Skeletal muscle tissue (tissue), 4 donors: ENCODE measurements around the gene ELF1. TPM values are rescaled to one million over a fixed set of nuclear protein-coding genes. Genes with fewer than 3 reads are reported as not detected.

ENCODE experiments used
- H3K27ac ChIP-seq: one replicate; pipeline ENCODE4 v1.7.0; 2013; ENCODE audit warnings: mild to moderate bottlenecking, low read depth, low read length, inconsistent platforms
- H3K27me3 ChIP-seq, 3 donors: one replicate each; pipeline ENCODE4 v1.7.0; 2013; ENCODE audit warnings: low read length in 3 of 3; ENCODE audit not compliant: control insufficient read depth in 3 of 3, insufficient read depth in 3 of 3
- H3K36me3 ChIP-seq, 3 donors: one replicate each; pipeline ENCODE4 v1.7.0; 2013; ENCODE audit warnings: low read length in 3 of 3; ENCODE audit not compliant: control insufficient read depth in 3 of 3, insufficient read depth in 3 of 3
- H3K4me1 ChIP-seq, 3 donors: one replicate each; pipeline ENCODE4 v1.7.0; 2013; ENCODE audit warnings: low read length in 3 of 3, mild to moderate bottlenecking in 3 of 3; ENCODE audit not compliant: control insufficient read depth in 3 of 3, insufficient read depth in 3 of 3
- H3K4me3 ChIP-seq, 3 donors: one replicate each; pipeline ENCODE4 v1.7.0; 2013; ENCODE audit warnings: low read length in 3 of 3
- H3K9ac ChIP-seq, 3 donors: one replicate each; pipeline ENCODE4 v1.7.0; 2013; ENCODE audit warnings: low read length in 3 of 3, mild to moderate bottlenecking in 3 of 3, moderate library complexity in 2 of 3, low read depth in 1 of 3
- H3K9me3 ChIP-seq, 3 donors: one replicate each; pipeline ENCODE4 v1.7.0; 2013; ENCODE audit warnings: low read length in 3 of 3; ENCODE audit not compliant: control insufficient read depth in 3 of 3
- total RNA-seq: library from RNA; depleted of rRNA; stranded (reverse); fragments of >200 nt; gene quantifications from one replicate; pipeline ENCODE4 v1.2.3, GENCODE V29; 2014
- donor health status: Osteomylitis.

Gene ELF1
- total RNA-seq, 1 donor from 2014 or later, result 33.9 TPM

- H3K36me3 ChIP-seq, result peaks cover 0 to 3% (median 0%) of the 10 kb centered on the region in 3 donors
- no peak overlapping the region for H3K4me3 ChIP-seq
- no peaks in the 10 kb centered on the region for H3K9me3 ChIP-seq
- no peak overlapping the region for H3K27ac ChIP-seq
- H3K4me1 ChIP-seq, result peaks cover 3 to 16% (median 4%) of the 10 kb centered on the region in 3 donors
- H3K9ac ChIP-seq, result no peak overlapping the region
- H3K27me3 ChIP-seq, result no peaks in the 10 kb centered on the region
Measured at GRCh38 chr13:41026788-41027187, 7.7 kb upstream of the ELF1 start.

- no peaks in the 10 kb centered on the region for H3K27me3 ChIP-seq
- peaks cover 4 to 23% (median 7%) of the 10 kb centered on the region in 3 donors for H3K4me1 ChIP-seq
- no peak overlapping the region for H3K9ac ChIP-seq
- no peaks in the 10 kb centered on the region for H3K9me3 ChIP-seq
- peaks cover 0 to 3% (median 0%) of the 10 kb centered on the region in 3 donors for H3K36me3 ChIP-seq
- H3K4me3 ChIP-seq, result no peak overlapping the region
- H3K27ac ChIP-seq, result no peak overlapping the region
Measured at GRCh38 chr13:41025518-41025917, 6.4 kb upstream of the ELF1 start.

- Histone ChIP-seq H3K27me3 (no peaks in the 10 kb centered on the region), H3K4me3 (no peak overlapping the region), H3K9me3 (no peaks in the 10 kb centered on the region), H3K36me3 (no peaks in the 10 kb centered on the region), H3K9ac (no peak overlapping the region), H3K4me1 (peaks cover 7 to 14% (median 11%) of the 10 kb centered on the region in 3 donors), H3K27ac (no peak overlapping the region)
Measured at GRCh38 chr13:41019578-41020347, 647 bp upstream of the ELF1 start.

GRCh38 chr13:41018602-41018948 lies 541 bp downstream of the ELF1 start:
- peaks cover 7 to 14% (median 11%) of the 10 kb centered on the region in 3 donors for H3K4me1 ChIP-seq
- no peaks in the 10 kb centered on the region for H3K9me3 ChIP-seq
- no peaks in the 10 kb centered on the region for H3K36me3 ChIP-seq
- no peaks in the 10 kb centered on the region for H3K27me3 ChIP-seq
- H3K9ac ChIP-seq, result peak overlapping the region in 1 of 3 donors; percentile 60
- peak overlapping the region in 1 of 3 donors; percentile 60 for H3K4me3 ChIP-seq
- H3K27ac ChIP-seq, result peak overlapping the region; percentile 58

GRCh38 chr13:41017817-41018601 lies 1.1 kb downstream of the ELF1 start:
- H3K9me3 ChIP-seq, result no peaks in the 10 kb centered on the region
- H3K27me3 ChIP-seq, result no peaks in the 10 kb centered on the region
- peak overlapping the region; percentile 4 for H3K27ac ChIP-seq
- H3K9ac ChIP-seq, result no peak overlapping the region
- H3K36me3 ChIP-seq, result no peaks in the 10 kb centered on the region
- H3K4me1 ChIP-seq, result peaks cover 7 to 14% (median 11%) of the 10 kb centered on the region in 3 donors
- peak overlapping the region in 1 of 3 donors; percentile 14 for H3K4me3 ChIP-seq

GRCh38 chr13:41017159-41017558 lies 2.0 kb downstream of the ELF1 start:
- Histone ChIP-seq H3K36me3 (no peaks in the 10 kb centered on the region), H3K27ac (no peak overlapping the region), H3K9me3 (no peaks in the 10 kb centered on the region), H3K4me3 (no peak overlapping the region), H3K4me1 (peaks cover 7 to 14% (median 11%) of the 10 kb centered on the region in 3 donors), H3K9ac (no peak overlapping the region), H3K27me3 (no peaks in the 10 kb centered on the region)

- H3K27me3 ChIP-seq, result no peaks in the 10 kb centered on the region
- H3K27ac ChIP-seq, result no peak overlapping the region
- H3K4me1 ChIP-seq, result peaks cover 6 to 7% (median 7%) of the 10 kb centered on the region in 3 donors
- H3K36me3 ChIP-seq, result no peaks in the 10 kb centered on the region
- no peaks in the 10 kb centered on the region for H3K9me3 ChIP-seq
- no peak overlapping the region for H3K9ac ChIP-seq
- no peak overlapping the region for H3K4me3 ChIP-seq
Measured at GRCh38 chr13:41015920-41016319, 3.2 kb downstream of the ELF1 start.

- H3K4me1 ChIP-seq, result no peaks in the 10 kb centered on the region
- H3K27ac ChIP-seq, result no peak overlapping the region
- no peaks in the 10 kb centered on the region for H3K9me3 ChIP-seq
- no peaks in the 10 kb centered on the region for H3K27me3 ChIP-seq
- H3K9ac ChIP-seq, result no peak overlapping the region
- no peaks in the 10 kb centered on the region for H3K36me3 ChIP-seq
- H3K4me3 ChIP-seq, result no peak overlapping the region
Measured at GRCh38 chr13:41013835-41014234, 5.3 kb downstream of the ELF1 start.

- H3K9me3 ChIP-seq, result no peaks in the 10 kb centered on the region
- H3K27ac ChIP-seq, result no peak overlapping the region
- H3K9ac ChIP-seq, result no peak overlapping the region
- H3K4me3 ChIP-seq, result no peak overlapping the region
- no peaks in the 10 kb centered on the region for H3K36me3 ChIP-seq
- H3K4me1 ChIP-seq, result peaks cover 0 to 2% (median 0%) of the 10 kb centered on the region in 3 donors
- no peaks in the 10 kb centered on the region for H3K27me3 ChIP-seq
Measured at GRCh38 chr13:41012536-41012935, 6.6 kb downstream of the ELF1 start.

GRCh38 chr13:41011382-41011956 lies 7.6 kb downstream of the ELF1 start:
- Histone ChIP-seq H3K27me3 (no peaks in the 10 kb centered on the region), H3K4me3 (no peak overlapping the region), H3K36me3 (no peaks in the 10 kb centered on the region), H3K9ac (no peak overlapping the region), H3K4me1 (peaks cover 0 to 2% (median 0%) of the 10 kb centered on the region in 3 donors), H3K27ac (no peak overlapping the region), H3K9me3 (no peaks in the 10 kb centered on the region)
